C4-2B (cell line): ENCODE data around the gene UTP3.

Experiments used
- H3K27ac ChIP-seq: fragments of 450-650 bp; 2 replicates; pipeline ENCODE4 v1.5.1; 2017
- CTCF ChIP-seq: fragments of 450-650 bp; conservative IDR thresholded peaks from 2 replicates; pipeline ENCODE4 v1.5.1; 2017; ENCODE audit warnings: mild to moderate bottlenecking
- ZFX ChIP-seq: fragments of 450-650 bp; IDR thresholded peaks from 2 replicates; pipeline ENCODE4 v1.6.1; 2017

Gene UTP3

GRCh38 chr4:70713453-70714078 is 25.2 kb downstream of the UTP3 start:
- no peak overlapping the region for H3K27ac ChIP-seq

DNA sequence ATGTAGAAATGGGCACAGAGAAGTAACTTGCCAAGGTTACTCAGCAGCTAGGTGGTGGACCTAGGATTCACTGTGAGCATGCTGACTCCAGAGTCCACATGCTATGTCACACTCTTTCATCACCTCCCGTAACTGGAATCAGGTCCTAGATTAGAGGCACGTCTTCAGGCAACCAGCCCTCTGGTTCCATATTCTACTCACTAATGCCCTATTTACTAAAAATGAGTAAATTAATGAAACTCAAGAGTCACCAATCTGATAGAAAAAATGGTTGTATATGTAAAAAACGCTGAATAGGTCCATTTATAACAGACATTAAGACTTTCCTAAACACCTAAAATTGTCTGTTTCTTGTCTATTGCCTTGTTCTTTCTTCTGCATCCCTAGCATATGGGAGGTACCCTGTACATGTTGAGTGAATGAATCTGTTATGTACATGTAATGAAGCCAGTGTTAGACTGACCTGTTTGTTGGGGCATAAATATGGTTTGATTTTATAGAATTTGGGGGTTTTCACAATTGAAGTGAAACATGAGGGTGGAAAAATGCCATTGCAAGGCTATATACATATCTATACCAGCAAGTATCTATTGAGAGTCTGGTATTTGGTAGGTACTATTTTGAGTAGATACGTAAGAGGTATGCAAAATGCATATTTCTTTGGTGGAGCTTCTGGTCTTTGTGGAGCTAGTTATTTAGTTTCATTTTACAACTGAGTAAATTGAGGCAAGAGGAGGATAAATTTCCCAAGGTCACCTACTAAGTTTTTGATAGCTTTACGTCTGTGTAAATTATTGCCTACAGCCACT is 26.0 kb downstream of the UTP3 start:
- H3K27ac ChIP-seq, result no peak overlapping the region
- no peak for TF ChIP-seq ZFX
- TF ChIP-seq CTCF, result no peak

More at GRCh38 chr4:70713453-70714078, 25.2 kb downstream of the UTP3 start:
- no peak for TF ChIP-seq ZFX
- TF ChIP-seq CTCF, result no peak

GRCh38 chr4:70715097-70715496 is 26.8 kb downstream of the UTP3 start:
- no peak for TF ChIP-seq ZFX
- TF ChIP-seq CTCF, result no peak
- no peak overlapping the region for H3K27ac ChIP-seq

GRCh38 chr4:70718811-70719604 is 30.7 kb downstream of the UTP3 start:
- no peak for TF ChIP-seq ZFX
- no peak overlapping the region for H3K27ac ChIP-seq

DNA sequence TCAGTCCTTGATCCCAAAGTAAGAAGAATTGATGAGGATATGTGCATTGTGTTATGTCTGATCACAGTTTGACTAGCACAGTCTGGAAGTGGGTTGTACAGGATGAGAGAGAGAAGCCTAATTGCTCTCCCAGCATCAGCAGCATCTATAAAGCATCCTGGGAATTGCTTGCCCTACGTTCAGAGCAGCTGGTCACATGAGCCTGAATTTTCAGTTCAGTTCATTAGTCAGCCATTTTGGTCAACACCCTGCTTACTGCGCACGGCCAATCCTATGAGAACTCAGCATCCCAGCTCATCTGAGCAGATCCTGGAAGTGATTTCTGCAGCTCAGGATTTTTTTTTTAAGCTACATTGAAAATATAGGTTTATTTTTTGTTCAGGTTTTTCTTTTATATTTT is 33.4 kb downstream of the UTP3 start, which contains the start of gene RUFY3:
Gene RUFY3 (plus strand): TSS at position 218 of the 400 bp plus-strand sequence. CDS start 610 bp downstream, outside the sequence.
- H3K27ac ChIP-seq, result no peak within 1 kb of the TSS
- no peak for TF ChIP-seq ZFX
- TF ChIP-seq CTCF, result no peak

- H3K27ac ChIP-seq, result no peak overlapping the region
Observed at GRCh38 chr4:70722199-70722791, 34.0 kb downstream of the UTP3 start.

More at GRCh38 chr4:70722199-70722791, 34.0 kb downstream of the UTP3 start:
- no peak for TF ChIP-seq CTCF
- no peak for TF ChIP-seq ZFX
